GM15510 (cell line): Measurements from ENCODE around the gene ACBD4.
A peak's percentile ranks its signal among the peaks of the same experiment; 100 is the strongest.

Source experiments
- POLR2A ChIP-seq: IDR thresholded peaks from 3 replicates; pipeline ENCODE4 v1.6.1; 2011; ENCODE audit warnings: borderline replicate concordance; ENCODE audit not compliant: insufficient read length; ENCODE audit errors: extremely low read depth

ACBD4 gene

DNA sequence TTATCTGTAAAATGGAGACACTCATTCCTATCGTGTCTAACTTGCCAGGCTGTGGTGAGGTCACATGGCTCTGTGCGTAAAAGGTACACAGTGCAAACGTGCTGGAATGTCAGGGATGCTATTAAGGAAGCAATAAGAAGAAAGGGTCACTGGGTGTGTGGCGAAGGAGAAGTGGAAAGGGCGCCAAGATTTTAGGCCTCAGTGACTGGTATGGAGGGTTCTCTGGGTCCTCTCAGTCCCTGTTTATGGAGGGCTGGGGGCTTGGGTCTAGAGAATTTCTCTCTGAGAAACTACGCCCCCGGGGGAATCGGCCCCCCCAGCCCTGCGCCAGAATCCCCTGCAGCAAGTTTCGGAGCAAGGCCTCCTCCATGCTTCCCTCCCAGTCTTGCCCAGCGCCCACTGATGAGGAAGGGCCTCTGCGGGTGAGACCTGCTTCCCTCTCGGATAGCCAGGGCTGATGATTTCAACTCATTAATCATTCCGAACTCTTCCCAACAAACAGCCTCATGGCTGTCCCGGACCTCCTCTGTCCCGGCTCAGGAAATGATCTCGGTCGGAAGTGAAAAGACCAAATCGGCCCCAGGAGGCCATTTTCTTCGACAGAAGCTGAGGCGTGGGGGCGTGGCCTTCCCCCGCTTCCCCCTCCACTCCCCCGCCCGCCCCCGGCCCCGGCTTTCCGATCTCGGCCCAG, 11.5 kb downstream of the ACBD4 start:
- TF ChIP-seq POLR2A: peak; percentile 55

DNA sequence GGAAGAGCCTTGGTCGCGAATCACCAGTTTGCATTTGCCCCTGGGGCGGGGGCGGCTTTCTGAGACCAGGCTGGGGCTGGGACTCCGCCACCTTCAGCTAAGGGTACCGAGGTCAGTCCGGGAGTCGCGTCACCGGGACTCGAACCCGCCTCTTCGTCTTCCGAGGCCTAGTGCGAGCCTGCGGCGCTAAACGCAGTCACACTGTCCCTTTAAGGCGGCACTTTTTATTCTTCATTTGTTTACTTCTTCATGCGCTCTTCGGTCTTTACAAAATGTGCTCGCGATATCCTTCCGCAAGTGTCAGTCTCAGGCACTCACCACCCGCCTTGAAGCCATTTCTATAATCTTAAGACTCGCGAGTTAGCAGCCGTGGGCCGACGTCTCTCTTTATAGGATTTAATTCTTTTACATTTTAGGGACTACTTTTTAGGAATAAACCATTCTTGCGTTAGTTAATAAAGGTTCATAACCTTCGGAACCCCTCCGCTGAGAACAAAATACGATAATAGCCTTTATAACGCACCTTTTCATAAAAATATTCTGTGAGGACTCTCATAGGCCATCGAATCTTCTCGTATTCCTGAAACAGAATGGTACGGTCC, 12.2 kb downstream of the ACBD4 start:
- peak; percentile 40 for TF ChIP-seq POLR2A

DNA sequence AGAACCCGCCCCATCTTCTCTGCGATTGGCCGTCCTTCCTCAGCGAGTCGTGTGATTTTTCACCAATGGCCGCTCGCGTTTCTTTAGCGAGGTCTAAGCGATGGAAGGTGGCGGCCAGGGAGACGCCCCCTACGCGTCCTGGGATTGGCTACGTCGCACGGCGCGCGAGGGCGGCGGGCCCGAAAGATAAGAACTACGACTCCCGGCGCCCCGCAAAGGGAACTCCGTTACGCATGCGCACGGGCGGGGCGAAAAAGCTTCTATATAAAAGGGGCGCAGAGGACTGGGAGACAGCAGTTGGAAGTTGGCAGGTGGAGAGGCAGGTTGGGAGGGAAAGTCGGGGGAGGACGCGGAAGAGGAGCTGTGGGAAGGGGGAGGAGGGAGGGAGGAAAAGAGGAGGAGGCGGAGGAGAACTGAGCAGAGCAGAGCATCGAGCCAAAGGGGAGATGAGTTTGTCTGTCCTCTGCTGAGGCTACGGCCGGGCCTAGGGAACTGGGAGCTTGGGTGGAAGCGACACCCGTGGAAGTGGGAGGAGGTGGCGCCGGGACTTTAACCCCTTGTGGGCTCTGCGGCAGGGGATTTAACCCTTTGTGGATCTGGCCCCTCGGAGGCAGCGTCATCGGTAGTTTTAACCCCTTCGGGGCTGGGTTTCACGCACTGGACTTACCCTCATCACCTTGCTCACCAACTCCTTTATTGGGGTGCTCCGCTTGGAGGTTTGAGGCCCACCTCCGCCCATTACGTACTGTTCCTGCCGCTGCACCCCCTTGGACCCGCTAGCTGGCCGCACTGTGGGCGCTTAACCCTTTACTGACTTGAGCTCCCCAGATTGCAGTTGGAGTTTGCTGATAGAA, 12.9 kb downstream of the ACBD4 start, which contains the start of gene HEXIM1:
TSS of gene HEXIM1 (plus strand) at position 293 of the 854 bp plus-strand sequence. CDS start 716 bp downstream, outside the sequence.
- TF ChIP-seq POLR2A: peak; percentile 100

DNA sequence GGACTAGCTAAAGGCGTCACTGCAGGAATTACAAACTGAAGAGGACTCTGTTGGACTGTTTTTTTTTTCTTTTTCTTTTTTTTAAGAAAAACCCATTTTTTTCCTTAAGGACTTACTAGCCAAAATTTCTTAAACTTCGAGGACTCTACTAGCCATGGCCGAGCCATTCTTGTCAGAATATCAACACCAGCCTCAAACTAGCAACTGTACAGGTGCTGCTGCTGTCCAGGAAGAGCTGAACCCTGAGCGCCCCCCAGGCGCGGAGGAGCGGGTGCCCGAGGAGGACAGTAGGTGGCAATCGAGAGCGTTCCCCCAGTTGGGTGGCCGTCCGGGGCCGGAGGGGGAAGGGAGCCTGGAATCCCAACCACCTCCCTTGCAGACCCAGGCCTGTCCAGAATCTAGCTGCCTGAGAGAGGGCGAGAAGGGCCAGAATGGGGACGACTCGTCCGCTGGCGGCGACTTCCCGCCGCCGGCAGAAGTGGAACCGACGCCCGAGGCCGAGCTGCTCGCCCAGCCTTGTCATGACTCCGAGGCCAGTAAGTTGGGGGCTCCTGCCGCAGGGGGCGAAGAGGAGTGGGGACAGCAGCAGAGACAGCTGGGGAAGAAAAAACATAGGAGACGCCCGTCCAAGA, 13.7 kb downstream of the ACBD4 start:
- TF ChIP-seq POLR2A: no peak

- no peak for TF ChIP-seq POLR2A
These were observed 14.5 kb downstream of the ACBD4 start for GRCh38 chr17:45149669-45150664.

- TF ChIP-seq POLR2A: no peak
These were observed 15.7 kb downstream of the ACBD4 start for GRCh38 chr17:45150911-45151809.

DNA sequence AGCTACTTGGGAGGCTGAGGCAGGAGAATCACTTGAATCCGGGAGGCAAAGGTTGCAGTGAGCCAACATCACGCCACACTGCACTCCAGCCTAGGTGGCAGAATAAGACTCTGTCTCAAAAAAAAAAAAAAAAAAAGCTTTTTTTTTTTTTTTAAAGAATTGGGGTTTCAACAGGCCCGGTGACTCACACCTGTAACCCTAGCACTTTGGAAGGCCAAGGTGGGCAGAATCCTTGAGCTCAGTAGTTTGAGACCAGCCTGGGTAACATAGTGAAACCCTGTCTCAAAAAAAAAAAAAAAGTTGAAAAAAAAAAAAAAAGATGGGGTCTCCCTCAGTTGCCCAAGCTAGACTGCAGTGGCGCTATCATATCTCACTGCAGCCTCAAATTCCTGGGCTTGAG, 19.5 kb downstream of the ACBD4 start:
- no peak for TF ChIP-seq POLR2A

- no peak for TF ChIP-seq POLR2A
These were observed 20.0 kb downstream of the ACBD4 start for GRCh38 chr17:45155483-45155882.

DNA sequence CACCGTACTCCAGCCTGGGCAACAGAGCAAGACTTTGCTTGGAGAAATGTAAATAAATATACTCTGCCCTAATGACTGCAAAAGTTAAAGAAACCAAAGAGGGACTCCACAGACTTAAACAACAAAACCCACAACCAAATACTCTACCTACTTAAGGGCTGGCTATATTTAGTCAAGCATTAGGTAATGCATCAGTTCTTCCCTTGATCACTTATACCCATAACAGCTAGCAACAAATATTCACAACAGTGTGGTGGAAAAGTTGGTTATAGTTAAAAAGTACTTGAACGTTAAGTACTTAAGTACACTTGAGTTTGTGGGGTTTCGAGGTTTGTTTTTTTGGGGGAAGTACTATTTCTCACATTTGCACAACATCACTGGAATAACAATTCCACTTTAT, 20.8 kb downstream of the ACBD4 start:
- TF ChIP-seq POLR2A: no peak

DNA sequence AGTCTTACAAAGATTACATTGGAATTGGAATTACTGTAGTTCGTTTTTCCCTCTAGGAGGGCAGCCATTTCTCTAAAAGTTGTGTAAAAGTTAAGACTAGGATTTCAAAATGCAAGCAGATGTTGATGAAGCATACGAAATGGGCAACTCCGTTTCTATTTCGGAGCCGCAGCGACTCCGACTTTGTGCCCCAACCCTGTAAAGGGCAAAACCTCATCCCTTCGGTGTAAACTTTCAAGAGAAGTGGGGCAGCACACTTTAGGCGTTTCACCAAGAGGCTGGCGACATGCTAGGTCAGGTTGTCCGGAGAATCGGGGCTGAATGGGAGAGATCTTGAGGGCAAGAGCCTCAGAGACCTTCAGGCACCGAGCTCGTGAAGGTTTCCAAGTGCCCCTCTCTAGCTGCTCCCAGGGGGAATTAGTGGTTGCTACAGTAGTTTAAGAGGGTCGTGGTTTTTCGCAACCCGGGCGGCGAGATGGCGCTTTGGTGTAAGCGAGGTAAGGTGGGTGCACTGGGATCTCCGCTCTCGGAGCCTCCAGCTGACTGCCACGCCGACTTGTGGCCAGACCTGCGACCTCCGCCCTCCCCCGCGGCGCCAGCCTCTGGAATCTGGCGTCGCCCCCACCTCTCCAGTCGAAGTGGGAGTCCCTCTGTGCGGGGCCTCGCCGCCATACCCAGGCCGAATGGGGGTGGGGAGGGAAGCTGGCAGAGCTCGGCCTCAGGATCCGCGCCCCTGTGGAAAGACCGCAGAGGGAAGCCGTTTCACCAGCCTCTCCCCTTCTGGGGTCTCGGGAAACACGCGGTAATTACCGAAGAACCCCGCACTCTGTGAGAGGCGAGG, 25.2 kb downstream of the ACBD4 start:
- no peak for TF ChIP-seq POLR2A

- TF ChIP-seq POLR2A: peak; percentile 82
These were observed 26.0 kb downstream of the ACBD4 start, which contains the start of gene HEXIM2 for GRCh38 chr17:45161288-45162024. HEXIM2 (plus strand) TSS chr17:45161875; CDS start chr17:45162794, 919 bp downstream.
